Kidney (tissue), 14 donors: Measurements from ENCODE around the gene FYCO1. TPM values are rescaled to one million over a fixed set of nuclear protein-coding genes. Genes with fewer than 3 reads are reported as not detected.

Source experiments
- DNase-seq, 5 donors: peaks; one replicate each; pipeline ENCODE4 v3.0.0-alpha.2; 2013 to 2020
- FAIRE-seq: peaks from 2 replicates; lab custom pipeline; 2012; peaks lifted over from hg19 to GRCh38; lab: Jason Lieb, UNC
- H3K27ac ChIP-seq, 2 donors: one replicate each; pipeline ENCODE4 v1.7.0; 2013; ENCODE audit warnings: low read depth in 2 of 2, low read length in 2 of 2, inconsistent platforms in 1 of 2
- H3K27me3 ChIP-seq: one replicate; pipeline ENCODE4 v1.7.1; 2013; ENCODE audit warnings: low read length, inconsistent platforms; ENCODE audit not compliant: control insufficient read depth, insufficient read depth
- H3K36me3 ChIP-seq, 3 donors: one replicate each; pipeline versions ENCODE4 v1.7.0 to v1.7.1; 2013; ENCODE audit warnings: low read length in 3 of 3, control low read depth in 1 of 3, inconsistent platforms in 1 of 3; ENCODE audit not compliant: insufficient read depth in 3 of 3, control insufficient read depth in 2 of 3
- H3K4me1 ChIP-seq, 3 donors: one replicate each; pipeline versions ENCODE4 v1.7.0 to v1.7.1; 2013; ENCODE audit warnings: low read length in 3 of 3, inconsistent platforms in 1 of 3, low read depth in 1 of 3; ENCODE audit not compliant: control insufficient read depth in 2 of 3, insufficient read depth in 2 of 3
- H3K4me3 ChIP-seq, 3 donors: one replicate each; pipeline versions ENCODE4 v1.7.0 to v1.8.1; 2013; ENCODE audit warnings: low read length in 3 of 3, control low read depth in 1 of 3, inconsistent platforms in 1 of 3
- H3K9ac ChIP-seq, 3 donors: one replicate each; pipeline versions ENCODE4 v1.7.0 to v1.7.1; 2013; ENCODE audit warnings: low read length in 3 of 3, control low read depth in 1 of 3, inconsistent platforms in 1 of 3
- H3K9me3 ChIP-seq, 3 donors: one replicate each; pipeline versions ENCODE4 v1.7.0 to v1.7.1; 2013; ENCODE audit warnings: low read length in 3 of 3, control low read depth in 1 of 3, inconsistent platforms in 1 of 3; ENCODE audit not compliant: control insufficient read depth in 2 of 3, insufficient read depth in 1 of 3
- intact Hi-C: fragments of 100-400 bp; cut with DNase I; formaldehyde crosslinking; loops from one replicate; pipeline ENCODE4 v1.11.1; 2022
- polyA plus RNA-seq: library from polyadenylated mRNA; stranded (reverse); fragments of 350-450 nt; fragmentation: Illumina TruSeq; extraction: RNeasy Lipid Tissue Mini Kit (QIAGEN cat#74804); gene quantifications from one replicate; pipeline ENCODE4 v1.2.3, GENCODE V29; 2014; ENCODE audit warnings: low read depth, low replicate concordance; ENCODE audit not compliant: insufficient read depth
- total RNA-seq: library from RNA; stranded (reverse); fragmentation: NEBNext Ultra II Directional; extraction: Animal tissue kit (Norgen Biotek cat#: 25700); gene quantifications from one replicate; pipeline ENCODE4 v1.2.1, GENCODE V29; 2021
- TF ChIP-seq, protein P1 (sequence below): IDR thresholded peaks from 3 replicates; pipeline ENCODE4 v1.5.1; 2012; ENCODE audit warnings: mild to moderate bottlenecking, moderate library complexity, borderline replicate concordance; ENCODE audit not compliant: insufficient read depth; ENCODE audit errors: extremely low read depth
- donor health status: control.
- donor health status: control.
- donor health status: control.
- donor health status: control.
- donor health status: control.
- donor health status: DM: yes; HTN: yes; CAD: no.
- donor health status: Normal renal cell carcinoma (clear cell type).

FYCO1 gene
- total and polyA plus RNA-seq, 2 donors from 2014 or later = 11.1 to 39.1 TPM

DNA sequence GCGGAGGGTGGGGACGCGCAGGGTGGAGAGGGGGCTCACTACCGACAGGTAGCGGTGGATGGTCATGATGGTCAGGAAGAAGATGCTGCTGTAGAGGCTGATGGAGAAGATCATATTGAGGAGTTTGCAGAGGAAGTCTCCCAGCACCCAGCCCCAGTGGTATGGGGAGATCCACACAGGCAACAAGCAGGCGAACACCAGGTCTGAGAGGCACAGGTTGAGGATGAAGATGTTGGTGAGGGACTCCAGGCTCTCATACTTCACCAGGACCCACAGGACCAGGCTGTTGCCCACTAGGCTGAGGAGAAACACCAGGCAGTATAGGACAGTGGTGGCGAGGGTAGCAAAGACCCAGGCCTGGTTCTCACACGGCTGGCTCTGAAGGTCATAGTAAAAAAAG lies 25.9 kb upstream of the FYCO1 start:
- Histone ChIP-seq H3K27ac (no peak overlapping the region), H3K4me1 (no peaks in the 10 kb centered on the region), H3K27me3 (no peaks in the 10 kb centered on the region), H3K36me3 (no peaks in the 10 kb centered on the region), H3K4me3 (no peak overlapping the region), H3K9ac (no peak overlapping the region), H3K9me3 (no peaks in the 10 kb centered on the region)
- no peak for FAIRE-seq
- DNase-seq = no peak
- intact Hi-C loops = no loop called here
- TF ChIP-seq, protein P1, sequence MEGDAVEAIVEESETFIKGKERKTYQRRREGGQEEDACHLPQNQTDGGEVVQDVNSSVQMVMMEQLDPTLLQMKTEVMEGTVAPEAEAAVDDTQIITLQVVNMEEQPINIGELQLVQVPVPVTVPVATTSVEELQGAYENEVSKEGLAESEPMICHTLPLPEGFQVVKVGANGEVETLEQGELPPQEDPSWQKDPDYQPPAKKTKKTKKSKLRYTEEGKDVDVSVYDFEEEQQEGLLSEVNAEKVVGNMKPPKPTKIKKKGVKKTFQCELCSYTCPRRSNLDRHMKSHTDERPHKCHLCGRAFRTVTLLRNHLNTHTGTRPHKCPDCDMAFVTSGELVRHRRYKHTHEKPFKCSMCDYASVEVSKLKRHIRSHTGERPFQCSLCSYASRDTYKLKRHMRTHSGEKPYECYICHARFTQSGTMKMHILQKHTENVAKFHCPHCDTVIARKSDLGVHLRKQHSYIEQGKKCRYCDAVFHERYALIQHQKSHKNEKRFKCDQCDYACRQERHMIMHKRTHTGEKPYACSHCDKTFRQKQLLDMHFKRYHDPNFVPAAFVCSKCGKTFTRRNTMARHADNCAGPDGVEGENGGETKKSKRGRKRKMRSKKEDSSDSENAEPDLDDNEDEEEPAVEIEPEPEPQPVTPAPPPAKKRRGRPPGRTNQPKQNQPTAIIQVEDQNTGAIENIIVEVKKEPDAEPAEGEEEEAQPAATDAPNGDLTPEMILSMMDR = no peak

DNA sequence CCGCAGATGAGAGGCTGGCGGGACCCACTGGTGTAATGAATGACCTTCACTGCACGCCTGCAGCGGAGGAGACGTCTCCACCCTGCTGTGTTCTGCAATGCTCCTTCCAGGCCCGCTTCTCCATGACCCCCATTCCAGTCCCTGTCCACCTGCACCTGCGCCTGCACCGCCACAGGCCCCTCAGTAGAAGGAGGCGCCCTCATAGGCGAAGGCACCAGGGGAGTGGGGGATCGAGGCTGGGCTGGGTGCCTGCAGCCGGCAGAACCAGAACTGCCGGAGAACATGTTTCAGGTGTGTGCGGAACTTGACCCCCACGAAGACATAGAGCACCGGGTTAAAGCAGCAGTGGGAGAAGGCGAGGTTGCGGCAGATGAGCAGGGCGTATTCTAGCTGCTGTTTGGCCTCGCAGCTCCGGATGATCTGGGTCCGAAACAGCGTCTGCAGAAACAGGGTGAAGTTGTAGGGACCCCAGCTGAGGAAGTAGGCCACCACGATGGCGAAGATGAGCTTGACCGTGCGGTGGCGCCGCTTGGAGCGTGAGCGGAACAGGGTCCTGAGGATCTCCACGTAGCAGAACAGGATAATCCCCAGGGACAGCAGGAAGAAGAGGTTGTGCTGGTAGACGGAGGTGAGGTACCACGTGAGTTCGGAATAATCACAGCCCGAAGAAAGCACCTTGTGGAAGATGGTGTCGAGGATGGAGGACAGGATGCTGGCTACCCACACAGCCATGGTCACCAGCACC lies 25.3 kb upstream of the FYCO1 start:
- TF ChIP-seq, protein P1 = no peak
- no peak for FAIRE-seq
- no peak overlapping the region for H3K27ac ChIP-seq
- intact Hi-C loops = no loop called here
- H3K4me3 ChIP-seq = no peak overlapping the region
- H3K36me3 ChIP-seq = no peaks in the 10 kb centered on the region
- H3K9me3 ChIP-seq = no peaks in the 10 kb centered on the region
- DNase-seq = no peak
- H3K9ac ChIP-seq = no peak overlapping the region
- H3K4me1 ChIP-seq = no peaks in the 10 kb centered on the region
- no peaks in the 10 kb centered on the region for H3K27me3 ChIP-seq

DNA sequence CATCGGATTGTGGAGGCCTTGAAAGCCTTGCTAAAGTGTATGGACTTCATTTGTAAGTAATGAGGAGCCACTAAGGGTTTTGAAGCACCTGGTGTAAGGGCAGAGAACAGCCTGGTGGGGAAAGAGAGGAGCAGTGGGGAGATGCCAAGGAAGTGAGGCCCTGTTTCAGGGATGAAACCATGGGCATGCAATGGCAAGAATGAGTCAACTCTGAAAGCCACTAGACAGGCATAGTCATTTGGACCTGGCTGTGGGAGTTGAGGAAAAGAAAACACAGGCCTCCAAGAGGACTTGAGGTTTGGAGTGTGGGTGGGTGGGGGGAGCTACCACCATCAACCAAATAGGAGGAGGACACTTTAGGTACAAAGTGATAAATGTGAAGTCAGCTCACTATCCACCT lies 24.1 kb upstream of the FYCO1 start:
- TF ChIP-seq, protein P1 = no peak
- FAIRE-seq (no peak), DNase-seq (no peak)
- no peaks in the 10 kb centered on the region for H3K36me3 ChIP-seq
- no peak overlapping the region for H3K9ac ChIP-seq
- H3K4me3 ChIP-seq = no peak overlapping the region
- H3K27me3 ChIP-seq = no peaks in the 10 kb centered on the region
- no peaks in the 10 kb centered on the region for H3K9me3 ChIP-seq
- no peaks in the 10 kb centered on the region for H3K4me1 ChIP-seq
- intact Hi-C loops = no loop called here
- no peak overlapping the region for H3K27ac ChIP-seq
